ENCODE results near the gene GLIS1.

- TF ChIP-seq ZNF274 (IDR thresholded peaks at IDR 0.05; ENCODE audit: insufficient read depth, insufficient read length) (no peak), USF2 (IDR thresholded peaks at IDR 0.05; ENCODE audit: borderline replicate concordance, low read depth, low read length) (no peak), ATF2 (IDR thresholded peaks at IDR 0.05; ENCODE audit: low read length) (no peak), HDAC2 (IDR thresholded peaks at IDR 0.05) (no peak)
These were observed 96.4 kb downstream of the GLIS1 start for GRCh38 chr1:53642607-53643006.

Measured in GM12878 (cell line).